Karpas-422 (cell line): ENCODE results near the gene TMEM161A. TPM values are rescaled to one million over a fixed set of nuclear protein-coding genes. Genes with fewer than 3 reads are reported as not detected.
A peak's percentile ranks its signal among the peaks of the same experiment; 100 is the strongest.
"Not testable (repeated sequence)": the region's sequence is repeated elsewhere in the genome, so short reads cannot be mapped to it uniquely, and the experiment has no call there.

ENCODE experiments used
- DNase-seq: peaks from one replicate; pipeline ENCODE4 v3.0.0-alpha.2; 2015
- H2AFZ ChIP-seq: fragments of 200-600 bp; sonication (generic); 2 replicates; pipeline ENCODE4 v1.6.1; 2014; ENCODE audit warnings: antibody characterized with exemption, low read length, mixed read lengths
- H3K27ac ChIP-seq: fragments of 200-600 bp; sonication (generic); 2 replicates; pipeline ENCODE4 v1.5.1; 2014; ENCODE audit warnings: mild to moderate bottlenecking, low read length, moderate library complexity
- H3K27me3 ChIP-seq: fragments of 200-600 bp; sonication (generic); 2 replicates; pipeline ENCODE4 v1.6.1; 2014; ENCODE audit warnings: low read length, mixed read lengths
- H3K36me3 ChIP-seq: fragments of 200-600 bp; sonication (generic); 2 replicates; pipeline ENCODE4 v1.6.1; 2014; ENCODE audit warnings: low read length, mixed read lengths; ENCODE audit not compliant: insufficient read depth
- H3K4me1 ChIP-seq: fragments of 200-600 bp; sonication (generic); 2 replicates; pipeline ENCODE4 v1.6.1; 2014; ENCODE audit warnings: mild to moderate bottlenecking, low read length, mixed read lengths
- H3K4me2 ChIP-seq: fragments of 200-600 bp; sonication (generic); 2 replicates; pipeline ENCODE4 v1.6.1; 2014; ENCODE audit warnings: low read length, low read depth, mild to moderate bottlenecking; ENCODE audit not compliant: poor library complexity, severe bottlenecking
- H3K4me3 ChIP-seq: fragments of 200-600 bp; sonication (generic); 2 replicates; pipeline ENCODE4 v1.5.1; 2014; ENCODE audit warnings: mild to moderate bottlenecking, antibody characterized with exemption, low read length, mixed read lengths
- H3K79me2 ChIP-seq: fragments of 200-600 bp; sonication (generic); 2 replicates; pipeline ENCODE4 v1.6.1; 2014; ENCODE audit warnings: mild to moderate bottlenecking, low read length, mixed read lengths
- H3K9ac ChIP-seq: fragments of 200-600 bp; sonication (generic); 2 replicates; pipeline ENCODE4 v1.6.0; 2014; ENCODE audit warnings: low read length
- H3K9me2 ChIP-seq: fragments of 200-600 bp; sonication (generic), shearing (Covaris generic); replicated peaks from 2 replicates; pipeline ENCODE4 v1.6.0; 2014; ENCODE audit warnings: mild to moderate bottlenecking, low read length, moderate library complexity; ENCODE audit not compliant: insufficient read depth
- H3K9me3 ChIP-seq: fragments of 300-700, 200-600 bp; sonication (generic); 2 replicates; pipeline ENCODE4 v1.6.1; 2014; ENCODE audit warnings: low read length, mixed read lengths
- H4K20me1 ChIP-seq: fragments of 200-600 bp; sonication (generic); 2 replicates; pipeline ENCODE4 v1.6.1; 2014; ENCODE audit warnings: mild to moderate bottlenecking, antibody characterized with exemption, low read length, low read depth; ENCODE audit not compliant: insufficient read depth
- total RNA-seq: library from RNA; depleted of rRNA; stranded (reverse); fragments of >200 nt; shearing (Covaris generic); gene quantifications from 2 replicates; pipeline ENCODE4 v1.2.3, GENCODE V29; 2014; ENCODE audit warnings: low replicate concordance

The TMEM161A gene
- total RNA-seq, 1 experiment from 2014 or later: 24.9 TPM

- Histone ChIP-seq H3K9ac (no peak overlapping the region), H3K36me3 (peaks cover 56% of the 10 kb centered on the region), H3K27ac (peak overlapping the region; percentile 77)
These were observed 11.2 kb upstream of the TMEM161A start for GRCh38 chr19:19149435-19149834.

GRCh38 chr19:19148504-19148903 lies 10.2 kb upstream of the TMEM161A start:
- not testable (repeated sequence) for H3K4me2 ChIP-seq, H3K9me2 ChIP-seq, H3K9me3 ChIP-seq, H3K79me2 ChIP-seq, H2AFZ ChIP-seq, H3K9ac ChIP-seq, DNase-seq, H3K4me3 ChIP-seq, H3K27me3 ChIP-seq
- peaks cover 76% of the 10 kb centered on the region for H3K4me1 ChIP-seq
- peak overlapping the region; percentile 77 for H3K27ac ChIP-seq
- H3K36me3 ChIP-seq: peaks cover 54% of the 10 kb centered on the region
- H4K20me1 ChIP-seq: peaks cover 38% of the 10 kb centered on the region; the same call in 1 of the 2 replicates

More at GRCh38 chr19:19149435-19149834, 11.2 kb upstream of the TMEM161A start:
- Histone ChIP-seq H3K27me3 (no peaks in the 10 kb centered on the region), H3K4me1 (peaks cover 81% of the 10 kb centered on the region), H3K79me2 (peaks cover 12% of the 10 kb centered on the region), H3K4me3 (no peak overlapping the region), H3K9me3 (no peaks in the 10 kb centered on the region), H3K9me2 (no peaks in the 10 kb centered on the region), H4K20me1 (peaks cover 41% of the 10 kb centered on the region; the same call in 1 of the 2 replicates), H3K4me2 (no peak overlapping the region), H2AFZ (no peak overlapping the region)
- DNase-seq: peak; percentile 55

GRCh38 chr19:19147344-19147743 lies 9.1 kb upstream of the TMEM161A start:
- Histone ChIP-seq H3K27me3 (no peaks in the 10 kb centered on the region), H3K9me3 (no peaks in the 10 kb centered on the region), H4K20me1 (peaks cover 33% of the 10 kb centered on the region; the same call in 1 of the 2 replicates), H3K27ac (peak overlapping the region; percentile 64), H3K4me1 (peaks cover 65% of the 10 kb centered on the region), H3K9me2 (no peaks in the 10 kb centered on the region), H3K4me3 (no peak overlapping the region), H3K4me2 (no peak overlapping the region), H3K9ac (peak overlapping the region; percentile 30; the same call in 1 of the 2 replicates), H2AFZ (no peak overlapping the region), H3K36me3 (peaks cover 48% of the 10 kb centered on the region), H3K79me2 (0 out of 2 replicates have a peak, but pooled peaks cover 2% of the 10 kb centered on the region)
- no peak for DNase-seq

- H3K4me2 ChIP-seq: no peak overlapping the region
- peaks cover 48% of the 10 kb centered on the region for H3K36me3 ChIP-seq
- DNase-seq: no peak
- no peak overlapping the region for H2AFZ ChIP-seq
- H3K9me2 ChIP-seq: no peaks in the 10 kb centered on the region
- no peaks in the 10 kb centered on the region for H3K9me3 ChIP-seq
- no peaks in the 10 kb centered on the region for H3K27me3 ChIP-seq
- peak overlapping the region; percentile 30; the same call in 1 of the 2 replicates for H3K9ac ChIP-seq
- H3K4me1 ChIP-seq: peaks cover 60% of the 10 kb centered on the region
- no peak overlapping the region for H3K4me3 ChIP-seq
- peaks cover 33% of the 10 kb centered on the region; the same call in 1 of the 2 replicates for H4K20me1 ChIP-seq
- H3K27ac ChIP-seq: peak overlapping the region; percentile 64
- 0 out of 2 replicates have a peak, but pooled peaks cover 2% of the 10 kb centered on the region for H3K79me2 ChIP-seq
These were observed 8.6 kb upstream of the TMEM161A start for GRCh38 chr19:19146865-19147264.

GRCh38 chr19:19145684-19146608 lies 7.7 kb upstream of the TMEM161A start:
- no peaks in the 10 kb centered on the region for H3K79me2 ChIP-seq
- no peak overlapping the region for H3K4me2 ChIP-seq
- no peak overlapping the region for H2AFZ ChIP-seq
- no peak overlapping the region for H3K4me3 ChIP-seq
- no peaks in the 10 kb centered on the region for H3K27me3 ChIP-seq
- no peak overlapping the region for H3K9ac ChIP-seq
- peak overlapping the region; percentile 64 for H3K27ac ChIP-seq
- DNase-seq: peak; percentile 91
- H4K20me1 ChIP-seq: peaks cover 26% of the 10 kb centered on the region; the same call in 1 of the 2 replicates
- no peaks in the 10 kb centered on the region for H3K9me3 ChIP-seq
- peaks cover 44% of the 10 kb centered on the region for H3K36me3 ChIP-seq
- H3K9me2 ChIP-seq: no peaks in the 10 kb centered on the region
- H3K4me1 ChIP-seq: peaks cover 53% of the 10 kb centered on the region

- Histone ChIP-seq H3K4me1 (peaks cover 47% of the 10 kb centered on the region), H3K4me3 (no peak overlapping the region), H3K79me2 (no peaks in the 10 kb centered on the region), H3K36me3 (peaks cover 42% of the 10 kb centered on the region), H4K20me1 (peaks cover 24% of the 10 kb centered on the region; the same call in 1 of the 2 replicates), H3K9ac (no peak overlapping the region), H3K27me3 (no peaks in the 10 kb centered on the region), H3K27ac (no peak overlapping the region), H3K9me3 (no peaks in the 10 kb centered on the region), H3K9me2 (no peaks in the 10 kb centered on the region), H2AFZ (no peak overlapping the region), H3K4me2 (no peak overlapping the region)
- no peak for DNase-seq
These were observed 7.0 kb upstream of the TMEM161A start for GRCh38 chr19:19145281-19145680.

- H3K4me2 ChIP-seq: no peak overlapping the region
- H3K36me3 ChIP-seq: peaks cover 25% of the 10 kb centered on the region
- H3K9me2 ChIP-seq: no peaks in the 10 kb centered on the region
- H3K4me1 ChIP-seq: peaks cover 34% of the 10 kb centered on the region
- peaks cover 7% of the 10 kb centered on the region; the same call in 1 of the 2 replicates for H3K79me2 ChIP-seq
- H2AFZ ChIP-seq: no peak overlapping the region
- H3K27me3 ChIP-seq: no peaks in the 10 kb centered on the region
- H3K4me3 ChIP-seq: no peak overlapping the region
- H3K27ac ChIP-seq: no peak overlapping the region
- H4K20me1 ChIP-seq: peaks cover 10% of the 10 kb centered on the region; the same call in 1 of the 2 replicates
- no peaks in the 10 kb centered on the region for H3K9me3 ChIP-seq
- peak; percentile 62 for DNase-seq
- no peak overlapping the region for H3K9ac ChIP-seq
These were observed 4.1 kb upstream of the TMEM161A start for GRCh38 chr19:19142347-19142746.

- no peak overlapping the region for H3K9ac ChIP-seq
- no peak overlapping the region for H3K4me2 ChIP-seq
- no peak overlapping the region for H2AFZ ChIP-seq
- H3K4me1 ChIP-seq: peaks cover 25% of the 10 kb centered on the region
- no peaks in the 10 kb centered on the region for H3K9me2 ChIP-seq
- DNase-seq: no peak
- no peaks in the 10 kb centered on the region for H3K27me3 ChIP-seq
- no peaks in the 10 kb centered on the region for H4K20me1 ChIP-seq
- peak overlapping the region; percentile 52 for H3K27ac ChIP-seq
- peaks cover 10% of the 10 kb centered on the region for H3K36me3 ChIP-seq
- H3K9me3 ChIP-seq: no peaks in the 10 kb centered on the region
- peaks cover 11% of the 10 kb centered on the region; the same call in 1 of the 2 replicates for H3K79me2 ChIP-seq
- no peak overlapping the region for H3K4me3 ChIP-seq
These were observed 2.2 kb upstream of the TMEM161A start for GRCh38 chr19:19140476-19140875.
